ENCODE measurements around the gene SSC5D.
"Not testable (repeated sequence)": the region's sequence is repeated elsewhere in the genome, so short reads cannot be mapped to it uniquely, and the experiment has no call there.

SSC5D gene

GRCh38 chr19:55503502-55504251, 15.4 kb downstream of the SSC5D start:
- peak; percentile 98 for DNase-seq (ENCODE audit: low spot score)

- DNase-seq (ENCODE audit: low spot score): no peak
These were observed 16.0 kb downstream of the SSC5D start for GRCh38 chr19:55504252-55504603.

GRCh38 chr19:55504981-55505380, 16.7 kb downstream of the SSC5D start:
- DNase-seq (ENCODE audit: low spot score): no peak

GRCh38 chr19:55508120-55508519, 19.9 kb downstream of the SSC5D start:
- no peak for DNase-seq (ENCODE audit: low spot score)

- DNase-seq (ENCODE audit: low spot score): peak; percentile 99
These were observed 28.8 kb downstream of the SSC5D start for GRCh38 chr19:55516878-55517620.

- no peak for DNase-seq (ENCODE audit: low spot score)
These were observed 31.4 kb downstream of the SSC5D start for GRCh38 chr19:55519451-55520311.

- DNase-seq (ENCODE audit: low spot score): no peak
These were observed 32.6 kb downstream of the SSC5D start for GRCh38 chr19:55520691-55521292.

- DNase-seq (ENCODE audit: low spot score): no peak
These were observed 37.3 kb downstream of the SSC5D start for GRCh38 chr19:55525289-55526101.

GRCh38 chr19:55526216-55527196, 38.3 kb downstream of the SSC5D start:
- no peak for DNase-seq (ENCODE audit: low spot score)

GRCh38 chr19:55527197-55528029, 39.2 kb downstream of the SSC5D start:
- no peak for DNase-seq (ENCODE audit: low spot score)

GRCh38 chr19:55528030-55528803, 40.0 kb downstream of the SSC5D start:
- DNase-seq (ENCODE audit: low spot score): no peak

GRCh38 chr19:55529636-55530234, 41.5 kb downstream of the SSC5D start:
- no peak for DNase-seq (ENCODE audit: low spot score)

- no peak for DNase-seq (ENCODE audit: low spot score)
These were observed 42.8 kb downstream of the SSC5D start for GRCh38 chr19:55530996-55531395.

GRCh38 chr19:55534280-55534679, 46.0 kb downstream of the SSC5D start:
- DNase-seq (ENCODE audit: low spot score): not testable (repeated sequence)

- no peak for DNase-seq (ENCODE audit: low spot score)
These were observed 47.1 kb downstream of the SSC5D start for GRCh38 chr19:55535173-55535964.

- no peak for DNase-seq (ENCODE audit: low spot score)
These were observed 47.7 kb downstream of the SSC5D start for GRCh38 chr19:55535965-55536350.

GRCh38 chr19:55536366-55536765, 48.1 kb downstream of the SSC5D start:
- no peak for DNase-seq (ENCODE audit: low spot score)

All from COLO829 (cell line).